NCI-H446 treated with DMSO at 0.1 percent for 48 hours (cell line): ENCODE results near the gene NIPBL.
"Not testable (repeated sequence)": the region's sequence is repeated elsewhere in the genome, so short reads cannot be mapped to it uniquely, and the experiment has no call there.

ENCODE experiments used
- DNase-seq: peaks from one replicate; lab custom pipeline; 2025; lab: John Stamatoyannopoulos, UW

Gene NIPBL, protein sequence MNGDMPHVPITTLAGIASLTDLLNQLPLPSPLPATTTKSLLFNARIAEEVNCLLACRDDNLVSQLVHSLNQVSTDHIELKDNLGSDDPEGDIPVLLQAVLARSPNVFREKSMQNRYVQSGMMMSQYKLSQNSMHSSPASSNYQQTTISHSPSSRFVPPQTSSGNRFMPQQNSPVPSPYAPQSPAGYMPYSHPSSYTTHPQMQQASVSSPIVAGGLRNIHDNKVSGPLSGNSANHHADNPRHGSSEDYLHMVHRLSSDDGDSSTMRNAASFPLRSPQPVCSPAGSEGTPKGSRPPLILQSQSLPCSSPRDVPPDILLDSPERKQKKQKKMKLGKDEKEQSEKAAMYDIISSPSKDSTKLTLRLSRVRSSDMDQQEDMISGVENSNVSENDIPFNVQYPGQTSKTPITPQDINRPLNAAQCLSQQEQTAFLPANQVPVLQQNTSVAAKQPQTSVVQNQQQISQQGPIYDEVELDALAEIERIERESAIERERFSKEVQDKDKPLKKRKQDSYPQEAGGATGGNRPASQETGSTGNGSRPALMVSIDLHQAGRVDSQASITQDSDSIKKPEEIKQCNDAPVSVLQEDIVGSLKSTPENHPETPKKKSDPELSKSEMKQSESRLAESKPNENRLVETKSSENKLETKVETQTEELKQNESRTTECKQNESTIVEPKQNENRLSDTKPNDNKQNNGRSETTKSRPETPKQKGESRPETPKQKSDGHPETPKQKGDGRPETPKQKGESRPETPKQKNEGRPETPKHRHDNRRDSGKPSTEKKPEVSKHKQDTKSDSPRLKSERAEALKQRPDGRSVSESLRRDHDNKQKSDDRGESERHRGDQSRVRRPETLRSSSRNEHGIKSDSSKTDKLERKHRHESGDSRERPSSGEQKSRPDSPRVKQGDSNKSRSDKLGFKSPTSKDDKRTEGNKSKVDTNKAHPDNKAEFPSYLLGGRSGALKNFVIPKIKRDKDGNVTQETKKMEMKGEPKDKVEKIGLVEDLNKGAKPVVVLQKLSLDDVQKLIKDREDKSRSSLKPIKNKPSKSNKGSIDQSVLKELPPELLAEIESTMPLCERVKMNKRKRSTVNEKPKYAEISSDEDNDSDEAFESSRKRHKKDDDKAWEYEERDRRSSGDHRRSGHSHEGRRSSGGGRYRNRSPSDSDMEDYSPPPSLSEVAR (N-terminal part only)

DNA sequence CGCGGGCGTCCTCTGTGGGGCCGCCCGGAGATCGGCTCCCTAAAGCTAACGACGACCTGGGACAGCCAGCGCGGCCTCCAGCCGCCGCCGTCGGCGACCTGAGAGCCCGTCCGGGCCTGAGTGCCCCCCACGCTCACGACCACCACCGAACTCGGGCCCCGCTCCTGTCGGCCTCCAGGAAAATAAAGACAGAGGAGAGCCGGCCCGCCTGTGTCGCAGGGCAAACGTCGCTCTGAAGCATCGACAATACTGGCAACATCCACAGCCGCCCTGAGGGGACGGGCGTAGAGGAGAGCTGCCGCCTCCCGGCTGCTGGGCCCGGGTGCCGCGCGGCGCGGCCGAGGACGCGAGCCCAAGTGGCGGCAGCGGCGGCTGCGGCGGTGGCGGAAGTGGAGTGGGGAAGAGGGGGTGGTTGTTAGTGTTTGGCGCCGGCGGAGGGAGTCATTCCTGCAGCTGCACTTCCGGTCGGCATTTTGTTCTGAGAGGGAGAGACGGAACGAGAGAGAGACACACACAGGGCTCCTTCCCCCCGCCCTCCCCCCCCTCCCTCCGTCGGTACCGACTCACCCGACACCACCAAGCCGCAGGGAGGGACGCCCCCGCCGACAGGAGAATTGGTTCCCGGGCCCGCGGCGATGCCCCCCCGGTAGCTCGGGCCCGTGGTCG, at the start of gene NIPBL:
Gene NIPBL (plus strand): TSS at position 471 of the 666 bp plus-strand sequence. CDS start 76,928 bp downstream, outside the sequence.
- DNase-seq = peak; percentile 96

DNA sequence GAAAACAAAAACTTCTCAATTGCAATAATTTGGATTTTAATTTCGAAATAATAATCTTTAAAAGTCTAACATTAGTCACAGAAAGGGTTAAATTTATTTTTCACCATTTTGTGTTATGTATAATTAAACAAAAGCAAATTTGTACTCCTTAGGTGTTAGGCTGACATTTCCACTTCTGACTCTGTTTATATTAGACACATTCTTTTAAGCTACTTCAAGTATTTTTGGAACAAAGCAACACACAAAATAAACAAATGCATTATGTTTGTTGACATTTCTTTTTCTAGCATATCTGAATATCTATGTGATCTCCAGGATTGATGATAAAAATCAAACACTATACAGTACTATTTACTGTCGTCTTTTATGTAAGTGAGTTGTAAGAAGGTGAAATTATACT, 44.3 kb upstream of the NIPBL start:
- no peak for DNase-seq

DNA sequence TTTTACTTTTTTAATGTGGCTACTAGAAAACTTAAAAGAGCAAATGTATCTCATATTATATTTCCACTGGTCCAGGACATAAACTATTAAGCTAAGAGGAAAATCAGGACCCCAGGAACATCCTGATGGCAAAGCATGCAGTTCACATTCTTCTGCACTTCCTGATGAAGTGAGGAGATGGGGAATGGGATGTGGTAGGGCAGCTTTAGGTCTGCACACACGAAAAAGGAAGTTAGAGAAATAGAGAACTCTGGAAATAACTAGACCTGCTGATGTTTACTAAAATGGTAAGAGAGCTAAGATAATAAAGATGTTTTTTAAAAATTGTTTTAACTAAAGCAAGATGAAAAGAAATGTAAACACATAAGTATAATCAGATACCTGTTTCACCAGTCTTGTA, 39.7 kb upstream of the NIPBL start:
- no peak for DNase-seq

DNA sequence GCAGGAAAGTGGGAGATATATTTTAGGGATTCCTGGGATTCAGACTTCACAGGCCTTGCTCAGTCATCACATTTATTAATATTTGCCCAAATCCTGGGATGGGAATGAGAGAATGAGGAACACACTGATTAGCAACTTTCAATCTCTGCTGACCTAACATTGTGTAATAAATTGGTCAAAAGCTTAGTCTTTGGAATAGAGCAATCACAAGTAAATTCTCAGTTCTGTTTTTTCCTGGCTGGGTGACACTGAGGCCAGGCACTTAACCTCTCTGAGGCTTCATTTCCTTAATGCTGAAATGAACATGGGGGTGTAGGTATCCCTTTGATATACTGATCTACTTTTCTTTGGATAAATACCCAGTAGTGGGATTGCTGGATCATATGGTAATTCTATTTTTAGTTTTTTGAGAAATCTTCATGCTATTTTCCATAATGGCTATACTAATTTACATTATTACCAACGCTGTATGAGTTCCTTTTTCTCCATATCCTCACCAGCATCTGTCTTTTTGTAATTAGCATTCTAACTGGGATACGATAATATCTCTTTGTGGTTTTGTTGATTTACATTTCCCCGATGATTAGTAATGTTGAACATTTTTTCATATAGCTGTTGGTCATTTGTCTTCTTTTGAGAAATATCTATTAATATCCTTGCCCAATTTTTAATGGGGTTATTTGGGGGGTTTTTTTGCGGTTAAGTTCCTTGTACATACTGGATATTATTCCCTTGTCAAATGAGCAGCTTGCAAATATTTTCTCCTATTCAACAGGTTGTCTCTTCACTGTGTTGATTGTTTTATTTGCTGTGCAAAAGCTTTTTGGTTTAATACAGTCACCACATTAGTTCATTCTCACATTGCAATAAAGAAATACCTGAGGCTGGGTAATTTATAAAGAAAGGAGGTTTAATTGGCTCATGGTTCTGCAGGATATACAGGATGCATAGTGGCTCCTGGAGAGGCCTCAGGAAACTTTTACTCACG, 36.8 kb upstream of the NIPBL start:
- DNase-seq = no peak

DNA sequence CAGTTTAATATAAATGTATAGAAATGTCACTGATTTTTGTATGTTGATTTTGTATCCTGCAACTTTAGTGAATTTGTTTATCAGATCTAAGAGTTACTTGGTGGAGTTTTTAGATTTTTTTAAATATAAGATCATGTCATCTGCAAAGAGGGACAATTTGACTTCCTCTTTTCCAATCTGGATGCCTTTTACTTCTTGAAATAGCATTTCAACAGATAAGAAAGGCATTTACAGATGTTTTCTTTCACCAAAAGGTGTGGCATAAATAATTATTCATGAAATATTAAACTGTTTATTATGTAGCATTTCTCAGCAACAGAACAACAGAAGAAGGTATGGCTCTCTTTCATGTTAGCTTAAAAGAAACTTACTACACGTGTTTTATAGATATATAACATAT, 34.9 kb upstream of the NIPBL start:
- no peak for DNase-seq

DNA sequence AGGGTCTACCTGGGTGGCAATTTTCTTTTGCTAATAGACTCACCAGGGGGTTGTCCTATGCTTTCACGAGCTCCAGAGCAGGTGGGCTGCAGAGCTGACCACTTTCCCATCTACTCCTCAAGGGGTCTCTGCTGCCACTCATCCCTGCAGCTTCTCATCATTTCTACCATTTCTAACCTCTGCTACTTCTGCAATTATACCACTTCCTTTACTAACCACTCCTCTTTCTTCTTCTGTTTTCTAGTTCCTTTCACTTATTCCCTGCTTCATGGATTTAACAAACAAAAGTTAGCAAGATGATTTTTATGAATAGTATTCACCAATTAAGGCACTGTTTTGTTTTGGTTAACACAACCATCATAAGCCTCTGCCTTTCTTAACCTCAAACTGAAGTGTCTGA, 34.5 kb upstream of the NIPBL start:
- no peak for DNase-seq

DNA sequence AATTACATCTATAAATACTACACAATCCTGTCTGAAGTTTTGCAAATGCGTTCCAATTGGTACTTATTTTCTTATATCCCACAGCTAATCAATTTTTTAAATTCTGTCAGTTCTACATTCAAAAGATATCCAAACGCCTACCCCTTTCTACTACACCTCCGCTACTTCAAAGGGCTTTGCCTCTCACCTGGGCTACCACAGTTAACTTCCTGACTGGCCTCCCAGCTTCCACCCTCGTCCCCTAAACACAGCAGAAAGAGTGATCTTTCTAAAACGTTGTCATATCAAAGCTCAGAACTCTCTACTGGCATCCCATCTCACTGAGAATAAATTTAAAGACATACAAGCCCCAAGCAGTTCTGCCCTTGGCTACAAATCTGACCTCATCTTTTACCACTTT, 32.3 kb upstream of the NIPBL start:
- DNase-seq = no peak

DNA sequence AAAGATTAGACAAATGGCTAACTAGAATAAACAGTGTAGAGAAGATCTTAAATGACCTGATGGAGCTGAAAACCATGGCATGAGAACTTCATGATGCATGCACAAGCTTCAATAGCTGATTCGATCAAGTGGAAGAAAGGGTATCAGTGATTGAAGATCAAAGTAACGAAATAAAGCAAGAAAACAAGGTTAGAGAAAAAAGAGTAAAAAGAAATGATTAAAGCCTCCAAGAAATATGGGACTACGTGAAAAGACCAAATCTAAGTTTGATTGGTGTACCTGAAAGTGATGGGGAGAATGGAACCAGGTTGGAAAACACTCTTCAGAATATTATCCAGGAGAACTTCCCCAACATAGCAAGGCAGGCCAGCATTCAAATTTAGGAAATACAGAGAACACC, 28.0 kb upstream of the NIPBL start:
- DNase-seq = not testable (repeated sequence)

DNA sequence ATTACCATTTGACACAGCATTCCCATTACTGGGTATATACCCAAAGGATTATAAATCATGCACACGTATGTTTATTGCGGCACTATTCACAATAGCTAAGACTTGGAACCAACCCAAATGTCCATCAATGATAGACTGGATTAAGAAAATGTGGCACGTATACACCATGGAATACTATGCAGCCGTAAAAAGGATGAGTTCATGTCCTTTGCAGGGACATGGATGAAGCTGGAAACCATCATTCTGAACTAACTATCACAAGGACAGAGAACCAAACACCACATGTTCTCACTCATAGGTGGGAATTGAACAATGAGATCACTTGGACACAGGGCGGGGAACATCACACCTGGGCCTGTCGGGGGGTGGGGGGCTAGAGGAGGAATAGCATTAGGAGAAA, 23.7 kb upstream of the NIPBL start:
- not testable (repeated sequence) for DNase-seq

DNA sequence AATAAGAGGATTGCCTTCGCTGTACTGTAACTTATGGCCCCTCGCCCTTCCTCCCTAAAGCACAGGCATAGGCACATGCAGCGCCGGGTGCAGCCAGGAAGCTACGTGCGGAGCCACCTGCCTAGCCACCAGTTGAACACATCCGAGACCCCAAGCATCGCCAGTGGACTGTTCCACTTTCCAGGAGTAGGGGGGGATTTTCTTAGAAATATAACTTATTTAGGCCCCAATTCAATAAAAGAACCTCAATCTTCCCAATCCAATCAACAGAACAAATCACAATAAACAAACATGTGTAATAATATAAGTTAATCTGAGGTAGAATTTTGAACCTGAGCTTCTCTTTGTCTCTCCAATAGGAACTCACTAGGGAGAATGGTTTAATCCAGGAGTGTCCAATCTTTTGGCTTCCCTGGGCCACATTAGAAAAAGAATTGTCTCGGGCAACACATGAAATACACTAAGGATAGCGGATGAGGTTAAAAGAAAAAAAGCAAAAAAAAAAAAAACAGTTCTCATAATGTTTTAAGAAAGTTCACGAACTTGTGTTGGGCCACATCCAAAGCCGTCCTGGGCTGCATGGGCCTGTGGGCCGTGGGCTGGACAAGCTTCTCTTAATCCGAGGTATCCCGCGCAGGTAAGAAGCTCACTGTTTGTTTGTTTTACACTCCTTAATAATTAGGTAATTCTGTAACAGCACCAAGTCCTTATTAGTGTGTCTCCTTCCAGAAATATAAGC, 22.0 kb upstream of the NIPBL start:
- DNase-seq = no peak

DNA sequence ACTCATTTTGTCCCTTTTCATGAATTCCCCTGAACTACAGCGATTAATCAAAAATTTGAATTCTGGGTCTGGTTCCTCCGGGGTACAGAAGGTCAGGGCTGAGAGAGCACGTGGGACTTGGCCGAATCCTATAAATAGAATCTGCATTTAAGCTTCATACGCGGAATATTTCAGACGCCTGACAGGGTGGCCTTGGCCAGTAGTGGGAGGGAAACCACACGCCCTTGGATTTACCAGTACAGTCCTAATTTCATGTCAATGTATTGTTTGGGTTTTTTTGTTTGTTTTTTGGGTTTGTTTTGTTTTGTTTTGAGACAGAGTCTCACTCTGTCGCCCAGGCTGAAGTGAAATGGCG, 21.5 kb upstream of the NIPBL start:
- DNase-seq = no peak

DNA sequence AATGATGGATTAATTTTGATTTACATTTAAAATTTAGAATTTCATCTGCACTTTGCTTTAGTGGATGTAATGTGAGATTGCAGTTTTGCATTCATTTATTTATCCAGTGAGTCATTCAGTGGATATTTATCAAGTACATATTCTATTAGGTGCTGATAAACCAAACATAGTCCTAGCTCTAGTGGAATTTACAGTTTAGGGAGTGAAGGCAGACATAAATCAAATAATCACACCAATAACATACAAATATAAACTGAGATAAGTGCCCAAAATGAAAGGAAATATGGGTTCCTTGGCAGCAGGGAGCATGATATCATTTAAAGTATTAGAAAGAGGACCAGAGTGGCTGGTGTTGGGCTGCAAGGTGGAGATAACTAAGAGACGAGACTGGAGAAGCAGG, 14.7 kb upstream of the NIPBL start:
- no peak for DNase-seq

DNA sequence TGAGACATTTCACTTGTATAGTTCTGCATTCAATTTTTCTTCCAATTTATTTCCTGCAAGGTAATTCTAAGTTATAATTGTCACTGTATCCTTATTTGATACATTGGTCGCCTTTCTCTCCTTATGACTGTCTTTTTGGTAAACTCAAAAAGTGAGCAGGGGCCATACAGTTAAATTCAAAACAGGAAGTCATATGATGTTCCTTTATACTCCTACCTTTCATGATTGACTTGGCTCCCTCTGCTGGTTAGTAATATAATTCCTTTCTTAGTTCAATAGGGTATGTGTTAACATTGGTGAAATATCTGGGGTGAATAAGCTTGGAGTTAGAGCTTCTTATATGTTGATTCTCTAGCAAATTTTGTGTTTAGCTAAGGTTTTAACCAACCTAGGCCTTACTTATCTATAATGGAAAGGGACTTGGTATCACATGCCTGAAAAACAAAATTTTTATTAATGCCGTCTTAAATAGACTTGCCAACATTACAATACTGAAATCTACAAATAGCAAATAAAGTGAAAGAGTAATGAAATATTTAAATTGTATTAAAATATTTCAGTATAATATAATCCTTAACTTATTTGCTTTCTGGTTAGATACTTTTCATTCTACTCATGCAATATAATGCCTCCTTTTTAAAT, 6.0 kb upstream of the NIPBL start:
- peak; percentile 71 for DNase-seq

DNA sequence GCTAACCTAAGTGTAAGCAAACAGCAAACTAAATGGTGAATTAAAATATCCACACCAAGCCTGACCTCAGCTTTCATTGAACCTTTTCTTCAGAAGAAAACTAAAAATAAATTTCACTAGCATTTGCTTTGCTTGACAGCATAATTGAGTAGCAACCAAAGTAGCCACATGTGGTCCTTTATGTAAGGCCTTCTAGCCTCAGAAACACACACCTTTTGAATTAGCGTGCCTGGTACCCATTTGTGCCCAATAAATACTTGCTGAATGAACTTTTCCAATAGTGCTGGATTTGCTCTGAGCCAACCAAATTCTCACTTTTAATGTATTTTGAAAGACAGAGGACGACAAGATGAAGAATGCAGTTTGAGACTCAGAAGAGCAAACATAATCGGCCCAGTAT, 2.1 kb upstream of the NIPBL start:
- no peak for DNase-seq

DNA sequence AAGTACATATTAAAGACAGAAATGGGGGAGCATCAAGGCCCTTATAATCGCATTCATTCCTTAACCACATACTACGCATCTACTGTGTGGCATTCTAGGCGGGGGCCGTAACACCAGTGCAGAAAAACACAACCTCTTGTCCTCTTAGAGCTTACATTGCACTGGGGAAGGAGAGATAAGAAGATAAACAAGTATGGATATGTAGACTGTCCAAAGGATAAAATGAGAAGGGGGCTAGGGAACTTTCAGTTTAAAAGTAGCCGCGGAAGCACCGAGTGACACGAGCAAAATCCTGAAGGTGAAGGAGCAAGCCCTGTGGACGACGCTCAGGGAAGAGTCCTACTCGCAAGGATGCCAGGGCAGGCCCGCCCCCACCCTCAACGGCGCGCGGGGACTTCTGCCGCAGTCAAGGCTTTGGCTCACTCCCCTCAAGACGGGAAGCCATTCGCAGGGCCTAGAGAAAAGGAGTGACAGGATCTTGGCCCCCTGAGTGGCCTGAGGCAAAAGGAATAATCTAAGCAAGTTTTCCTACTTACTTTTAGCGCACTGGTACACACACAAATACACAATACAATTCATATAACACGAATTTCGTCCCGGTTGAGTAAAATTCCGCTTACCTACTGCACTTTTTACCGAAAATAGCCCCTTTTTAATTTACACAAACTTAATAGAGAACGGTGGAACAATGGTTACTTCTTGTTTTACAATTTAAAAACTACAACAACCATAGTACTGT, 1.3 kb upstream of the NIPBL start:
- peak; percentile 54 for DNase-seq

DNA sequence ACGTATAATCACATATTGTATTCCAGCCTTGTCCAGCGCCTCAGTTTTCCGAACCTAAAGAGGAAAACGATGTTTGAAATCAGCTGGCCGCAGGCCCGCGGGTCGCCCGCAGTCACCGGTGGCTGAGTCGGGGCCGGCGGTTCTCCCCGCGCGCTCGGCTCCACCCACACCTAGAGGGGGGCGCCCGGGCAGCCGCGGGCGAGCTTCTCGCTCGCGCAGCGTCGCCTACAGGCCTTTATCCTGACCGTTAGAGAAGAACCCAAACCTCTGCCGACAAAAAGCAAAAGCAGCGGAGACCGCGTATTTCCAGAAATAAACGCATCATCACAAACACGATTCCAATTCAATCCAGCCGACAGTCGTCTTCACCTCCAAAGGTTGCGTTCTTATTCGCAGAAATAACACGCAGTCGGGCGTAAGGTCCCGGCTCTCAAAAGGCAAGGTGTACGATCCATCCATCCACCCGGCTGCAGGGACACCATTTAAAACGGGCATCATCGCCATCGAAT, 725 bp upstream of the NIPBL start:
- peak; percentile 74 for DNase-seq

DNA sequence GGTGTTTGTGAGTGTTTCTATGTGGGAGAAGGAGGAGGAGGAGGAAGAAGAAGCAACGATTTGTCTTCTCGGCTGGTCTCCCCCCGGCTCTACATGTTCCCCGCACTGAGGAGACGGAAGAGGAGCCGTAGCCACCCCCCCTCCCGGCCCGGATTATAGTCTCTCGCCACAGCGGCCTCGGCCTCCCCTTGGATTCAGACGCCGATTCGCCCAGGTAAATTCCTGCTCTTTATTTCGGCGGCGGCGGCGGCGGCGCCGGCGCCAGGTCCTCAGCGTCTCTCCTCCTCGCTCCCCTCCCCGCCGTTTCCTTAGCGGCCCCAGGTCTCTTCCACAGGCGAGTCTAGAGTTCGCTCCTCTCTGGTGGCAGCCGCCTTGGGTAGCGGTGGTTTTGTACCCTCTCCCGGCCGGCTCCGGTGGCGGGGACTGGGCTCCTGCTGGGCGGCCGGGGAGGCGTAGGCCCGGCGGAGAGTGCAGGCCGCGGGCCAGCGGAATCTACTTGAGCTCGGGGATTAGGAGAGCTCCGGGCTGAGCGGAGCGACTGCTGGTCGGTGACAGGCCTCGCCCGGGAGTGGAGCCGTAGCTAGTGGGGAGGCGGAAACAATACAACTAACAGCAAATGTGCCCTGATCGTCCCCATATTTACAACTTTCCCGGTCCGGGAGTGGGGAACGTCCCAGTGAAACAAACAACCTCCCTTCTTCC, 547 bp downstream of the NIPBL start:
- DNase-seq = peak; percentile 65
